ENCODE data around the gene GNA12.

GRCh38 chr7:2811476-2812113 is 32.5 kb downstream of the GNA12 start:
- TF ChIP-seq, protein P1, sequence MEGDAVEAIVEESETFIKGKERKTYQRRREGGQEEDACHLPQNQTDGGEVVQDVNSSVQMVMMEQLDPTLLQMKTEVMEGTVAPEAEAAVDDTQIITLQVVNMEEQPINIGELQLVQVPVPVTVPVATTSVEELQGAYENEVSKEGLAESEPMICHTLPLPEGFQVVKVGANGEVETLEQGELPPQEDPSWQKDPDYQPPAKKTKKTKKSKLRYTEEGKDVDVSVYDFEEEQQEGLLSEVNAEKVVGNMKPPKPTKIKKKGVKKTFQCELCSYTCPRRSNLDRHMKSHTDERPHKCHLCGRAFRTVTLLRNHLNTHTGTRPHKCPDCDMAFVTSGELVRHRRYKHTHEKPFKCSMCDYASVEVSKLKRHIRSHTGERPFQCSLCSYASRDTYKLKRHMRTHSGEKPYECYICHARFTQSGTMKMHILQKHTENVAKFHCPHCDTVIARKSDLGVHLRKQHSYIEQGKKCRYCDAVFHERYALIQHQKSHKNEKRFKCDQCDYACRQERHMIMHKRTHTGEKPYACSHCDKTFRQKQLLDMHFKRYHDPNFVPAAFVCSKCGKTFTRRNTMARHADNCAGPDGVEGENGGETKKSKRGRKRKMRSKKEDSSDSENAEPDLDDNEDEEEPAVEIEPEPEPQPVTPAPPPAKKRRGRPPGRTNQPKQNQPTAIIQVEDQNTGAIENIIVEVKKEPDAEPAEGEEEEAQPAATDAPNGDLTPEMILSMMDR (IDR thresholded peaks at IDR 0.05 in 4 of 5, conservative IDR thresholded peaks at IDR 0.05 in 1 of 5): no peak
- TF ChIP-seq POLR2A (IDR thresholded peaks at IDR 0.05): peak in 1 of 2 donors; percentile 16
